NCI-H446 treated with DMSO at 0.1 percent for 48 hours (cell line): ENCODE results near the gene ZFPM1.
"Not testable (repeated sequence)": the region's sequence is repeated elsewhere in the genome, so short reads cannot be mapped to it uniquely, and the experiment has no call there.

Source experiments
- DNase-seq: peaks from one replicate; lab custom pipeline; 2025; lab: John Stamatoyannopoulos, UW

The ZFPM1 gene

DNA sequence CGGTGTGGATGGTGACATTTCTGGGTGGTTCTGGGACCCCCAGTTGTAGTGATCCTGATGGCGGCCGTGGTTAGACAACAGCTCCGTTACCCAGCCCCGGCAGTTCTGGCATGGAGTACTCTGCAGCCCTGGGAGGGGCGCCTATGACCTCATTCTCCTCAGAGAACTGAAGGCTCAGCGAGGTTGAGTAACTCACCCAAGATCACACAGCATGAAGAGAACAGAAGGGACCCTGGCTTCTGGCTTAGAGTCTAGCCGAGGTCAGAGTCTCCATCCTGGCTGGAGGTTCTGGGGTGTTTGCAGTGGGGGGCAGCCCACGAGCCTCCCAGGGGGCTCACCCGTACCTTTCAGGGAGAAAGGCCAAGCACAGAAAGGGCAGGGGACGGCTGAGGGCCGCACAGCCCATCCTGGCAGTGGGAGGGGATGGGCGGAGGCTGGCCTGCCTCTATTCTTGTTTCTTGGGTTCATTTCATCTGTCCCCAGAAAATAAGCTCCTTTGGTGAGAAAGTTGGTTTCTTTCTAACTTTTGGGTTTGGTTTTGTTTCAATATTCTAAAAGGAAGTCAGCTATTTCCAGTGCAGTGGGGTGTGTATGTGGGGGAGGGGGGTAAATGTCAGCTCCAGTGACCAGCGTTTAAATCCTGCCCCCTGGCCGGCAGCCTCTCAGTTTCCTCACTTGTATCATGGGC is 13.2 kb downstream of the ZFPM1 start:
- DNase-seq, result no peak

DNA sequence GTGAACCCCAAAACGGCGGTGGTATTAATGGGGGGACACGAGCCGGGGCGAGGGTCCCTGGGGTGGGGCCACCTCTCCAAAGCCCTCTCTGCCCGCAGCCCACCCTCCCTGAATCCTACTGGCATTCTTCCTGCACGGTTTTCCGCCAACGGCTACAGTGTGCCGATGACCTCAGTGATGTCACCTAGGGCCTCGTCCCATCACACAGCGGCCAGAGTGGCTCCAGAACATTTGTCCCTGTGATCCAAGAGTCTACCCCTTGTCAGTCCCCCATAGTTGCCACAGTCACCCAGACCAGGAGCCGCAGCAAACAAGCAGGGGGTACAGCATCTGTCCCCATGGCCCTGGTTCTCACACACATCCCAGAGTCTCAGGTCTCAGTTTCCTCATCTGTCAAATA is 13.9 kb downstream of the ZFPM1 start:
- no peak for DNase-seq

DNA sequence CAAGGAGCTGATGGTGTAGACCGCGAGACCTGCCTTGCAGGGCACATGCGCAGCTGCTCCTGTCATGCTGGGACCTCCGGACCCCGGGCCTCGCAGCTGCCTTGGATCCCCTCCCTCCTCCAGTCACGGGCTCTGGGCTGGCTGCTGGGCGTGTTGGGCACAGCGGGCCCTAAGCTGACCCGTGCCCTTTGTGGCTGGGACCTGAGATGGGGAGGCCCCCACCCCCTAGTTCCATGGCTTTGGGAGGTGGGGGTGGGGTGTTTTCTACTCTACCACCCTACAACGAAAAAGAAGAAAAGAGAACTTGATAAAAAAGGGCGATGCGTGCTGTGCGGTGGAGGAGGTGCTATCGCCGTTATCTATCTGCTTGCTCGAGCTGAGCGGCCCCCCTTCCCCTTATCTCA is 14.5 kb downstream of the ZFPM1 start:
- no peak for DNase-seq

DNA sequence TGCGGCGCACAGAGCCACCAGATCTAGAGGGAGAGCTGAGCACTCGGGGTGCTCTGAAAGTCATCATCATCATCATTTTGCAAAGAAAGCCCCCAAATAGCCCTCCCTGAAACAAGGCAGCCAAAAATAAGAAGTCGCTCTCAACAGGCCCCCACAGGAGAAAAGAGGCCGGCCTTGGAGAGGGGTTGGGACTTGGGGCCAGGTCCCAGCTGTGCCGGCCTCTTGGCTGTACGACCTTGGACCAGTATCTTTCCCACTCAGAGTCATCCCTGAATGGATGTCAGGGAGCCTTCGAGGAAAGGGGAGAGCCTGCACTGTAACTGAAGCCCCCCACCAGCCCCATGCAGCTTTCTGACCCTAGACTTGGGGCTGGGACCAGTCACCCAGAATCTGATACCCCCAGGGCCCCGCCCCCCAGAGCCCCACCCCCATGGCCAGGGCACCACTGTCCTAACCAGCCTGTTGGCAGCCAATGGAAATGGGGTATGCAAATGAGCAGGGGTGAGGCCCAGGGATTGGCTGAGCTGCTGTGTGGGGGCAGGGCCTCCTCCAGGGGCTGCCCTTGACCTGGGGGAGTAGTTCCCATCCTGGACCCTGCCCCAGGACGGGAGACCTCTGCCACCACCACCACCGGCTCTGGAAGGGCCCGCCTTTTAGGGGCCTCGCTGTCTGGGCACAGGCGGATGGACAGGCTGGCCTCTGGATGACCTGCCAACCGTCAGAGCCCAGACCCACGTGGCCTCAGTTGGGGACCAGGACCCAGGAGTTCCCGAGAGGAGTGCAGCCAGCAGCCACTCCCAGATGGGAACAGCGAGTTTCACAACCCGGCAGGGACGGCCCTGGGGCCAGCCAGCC is 15.4 kb downstream of the ZFPM1 start:
- DNase-seq, result no peak

DNA sequence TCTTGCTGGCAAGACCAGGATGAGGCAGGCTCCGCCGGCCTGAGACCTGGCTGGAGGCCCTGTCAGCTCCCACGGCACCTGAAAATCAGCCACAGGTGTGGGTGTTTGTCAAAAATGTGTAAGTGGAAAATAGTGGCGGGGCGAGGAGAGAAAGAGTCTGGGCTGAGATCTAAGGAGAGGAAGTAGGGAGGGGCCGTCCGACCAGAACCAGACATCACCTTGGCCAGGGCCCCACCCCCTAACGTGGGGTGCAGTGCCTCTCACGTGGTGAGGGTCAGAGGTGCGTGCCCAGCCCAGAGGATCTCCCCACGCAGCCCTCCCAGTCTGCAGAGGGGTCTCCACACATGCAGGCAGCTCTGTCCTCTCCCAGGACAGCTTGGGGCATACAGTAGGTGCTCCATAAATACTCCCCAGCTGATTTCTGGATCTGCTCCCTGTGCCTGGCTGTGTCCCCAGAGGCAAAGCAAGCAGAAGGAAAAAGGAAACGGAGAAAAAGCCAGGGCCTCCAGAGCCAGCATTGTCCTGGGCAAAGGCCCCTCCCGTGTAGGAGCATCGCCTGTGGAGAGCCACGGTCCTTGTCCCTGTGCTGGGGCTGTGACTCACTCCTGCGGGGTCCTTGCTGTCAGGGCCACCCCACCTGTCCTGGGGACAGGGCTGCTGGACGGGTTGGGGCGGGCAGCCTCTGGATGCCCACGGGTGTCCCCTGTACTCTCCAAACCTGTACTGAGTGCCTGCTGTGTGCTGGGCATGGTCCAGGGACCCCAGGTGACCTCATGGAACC is 16.7 kb downstream of the ZFPM1 start:
- DNase-seq, result no peak

DNA sequence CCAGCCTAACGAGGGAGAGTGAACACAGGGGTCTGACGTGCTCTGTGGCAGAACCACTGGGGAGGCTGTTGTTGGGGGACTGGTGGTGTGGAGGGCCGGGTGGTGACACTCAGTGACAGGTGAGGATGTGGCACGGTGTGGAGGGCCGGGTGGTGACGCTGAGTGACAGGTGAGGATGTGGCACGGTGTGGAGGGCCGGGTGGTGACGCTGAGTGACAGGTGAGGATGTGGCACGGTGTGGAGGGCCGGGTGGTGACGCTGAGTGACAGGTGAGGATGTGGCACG is 17.3 kb downstream of the ZFPM1 start:
- DNase-seq, result not testable (repeated sequence)

DNA sequence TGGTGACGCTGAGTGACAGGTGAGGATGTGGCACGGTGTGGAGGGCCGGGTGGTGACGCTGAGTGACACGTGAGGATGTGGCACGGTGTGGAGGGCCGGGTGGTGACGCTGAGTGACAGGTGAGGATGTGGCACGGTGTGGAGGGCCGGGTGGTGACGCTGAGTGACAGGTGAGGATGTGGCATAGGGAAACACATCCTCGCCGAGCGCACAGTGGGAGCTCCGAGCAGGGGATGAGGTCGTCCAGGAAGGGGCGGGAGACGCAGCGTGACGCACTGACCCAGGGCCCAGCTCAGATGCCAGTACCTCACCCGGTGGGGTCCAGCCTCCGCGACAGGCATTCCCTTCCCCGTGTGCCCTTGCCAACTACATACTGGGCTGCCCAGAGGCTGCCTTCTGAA is 17.6 kb downstream of the ZFPM1 start:
- DNase-seq, result not testable (repeated sequence)

DNA sequence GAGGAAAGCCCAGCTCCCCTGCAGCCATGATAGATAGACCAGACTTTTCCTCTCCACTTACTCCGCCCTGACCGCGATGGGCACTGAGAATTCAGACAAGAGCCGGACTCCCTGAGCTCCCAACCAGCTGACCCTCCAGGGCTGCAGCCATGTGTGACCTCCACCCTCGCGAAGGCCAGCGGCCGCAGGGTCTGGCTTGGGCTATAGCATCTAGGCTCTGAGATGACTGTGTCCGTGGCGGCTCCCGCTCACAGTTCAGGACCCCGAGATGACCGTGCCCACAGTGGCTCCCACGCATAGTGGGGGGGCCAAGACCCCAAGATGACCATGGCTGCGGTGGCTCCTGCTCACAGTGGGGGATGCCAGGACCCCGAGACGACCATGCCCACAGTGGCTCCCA is 18.0 kb downstream of the ZFPM1 start:
- no peak for DNase-seq

DNA sequence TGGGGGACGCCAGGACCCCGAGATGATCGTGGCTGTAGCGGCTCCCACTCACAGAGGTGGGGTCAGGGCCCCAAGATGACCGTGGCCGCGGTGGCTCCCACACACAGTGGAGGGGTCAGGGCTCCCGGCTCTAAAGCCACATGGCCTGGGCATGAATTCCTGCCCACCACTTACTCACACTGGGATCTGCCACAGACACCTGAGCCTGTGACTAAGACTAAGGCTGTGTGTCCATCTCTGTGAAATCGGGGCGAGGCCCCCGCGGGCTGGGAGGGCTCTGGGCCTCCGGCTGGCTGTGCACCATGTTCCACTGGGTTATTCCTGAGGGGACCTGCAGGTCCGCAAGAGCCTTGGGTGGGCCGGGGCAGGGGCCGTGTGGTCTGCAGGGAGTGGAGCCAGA is 18.5 kb downstream of the ZFPM1 start:
- no peak for DNase-seq

DNA sequence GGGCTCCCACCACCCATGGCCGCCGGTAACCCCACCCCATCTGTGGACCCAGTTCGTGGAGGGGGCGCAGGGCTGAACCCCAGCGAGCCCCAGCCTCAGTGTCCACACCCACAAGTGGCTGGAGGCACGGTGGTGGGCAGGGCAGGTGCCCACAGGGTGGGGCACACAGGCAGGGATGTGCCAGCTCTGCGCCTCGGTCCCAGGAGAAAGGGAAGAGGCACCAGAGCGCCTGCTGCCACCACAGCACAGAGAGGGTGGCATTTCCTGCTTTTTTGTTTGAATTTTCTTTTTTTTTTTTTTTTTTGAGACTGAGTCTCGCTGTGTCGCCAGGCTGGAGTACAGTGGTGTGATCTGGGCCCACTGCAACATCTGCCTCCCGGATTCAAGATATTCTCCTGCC is 19.0 kb downstream of the ZFPM1 start:
- no peak for DNase-seq

DNA sequence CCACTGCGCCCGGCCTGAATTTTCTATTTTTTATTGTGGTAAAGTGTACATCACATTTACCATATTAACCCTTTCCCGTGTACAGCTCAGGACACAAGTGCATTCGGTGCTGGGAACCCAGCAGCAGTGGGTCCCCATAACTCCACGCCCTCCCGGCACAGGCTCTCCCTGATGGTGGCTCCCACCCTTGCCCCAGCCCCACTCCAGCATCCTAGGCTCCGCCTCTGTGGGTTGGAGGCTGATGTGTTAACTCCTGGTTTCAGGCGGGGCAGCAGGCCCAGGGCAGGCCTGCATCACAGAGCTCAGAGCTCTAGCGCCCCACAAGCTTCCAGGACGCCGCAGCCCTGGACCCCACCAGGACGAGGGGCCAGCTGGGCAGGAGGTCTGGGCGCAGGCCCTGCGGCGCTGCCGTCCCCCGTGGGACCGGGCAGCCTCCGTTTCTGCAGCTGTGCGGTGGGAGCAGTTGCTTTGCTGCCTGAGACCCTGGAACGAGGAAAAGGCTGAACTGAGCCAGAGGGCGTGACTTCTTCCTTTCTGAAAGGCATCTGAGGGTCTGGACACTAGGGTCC is 19.6 kb downstream of the ZFPM1 start:
- no peak for DNase-seq

DNA sequence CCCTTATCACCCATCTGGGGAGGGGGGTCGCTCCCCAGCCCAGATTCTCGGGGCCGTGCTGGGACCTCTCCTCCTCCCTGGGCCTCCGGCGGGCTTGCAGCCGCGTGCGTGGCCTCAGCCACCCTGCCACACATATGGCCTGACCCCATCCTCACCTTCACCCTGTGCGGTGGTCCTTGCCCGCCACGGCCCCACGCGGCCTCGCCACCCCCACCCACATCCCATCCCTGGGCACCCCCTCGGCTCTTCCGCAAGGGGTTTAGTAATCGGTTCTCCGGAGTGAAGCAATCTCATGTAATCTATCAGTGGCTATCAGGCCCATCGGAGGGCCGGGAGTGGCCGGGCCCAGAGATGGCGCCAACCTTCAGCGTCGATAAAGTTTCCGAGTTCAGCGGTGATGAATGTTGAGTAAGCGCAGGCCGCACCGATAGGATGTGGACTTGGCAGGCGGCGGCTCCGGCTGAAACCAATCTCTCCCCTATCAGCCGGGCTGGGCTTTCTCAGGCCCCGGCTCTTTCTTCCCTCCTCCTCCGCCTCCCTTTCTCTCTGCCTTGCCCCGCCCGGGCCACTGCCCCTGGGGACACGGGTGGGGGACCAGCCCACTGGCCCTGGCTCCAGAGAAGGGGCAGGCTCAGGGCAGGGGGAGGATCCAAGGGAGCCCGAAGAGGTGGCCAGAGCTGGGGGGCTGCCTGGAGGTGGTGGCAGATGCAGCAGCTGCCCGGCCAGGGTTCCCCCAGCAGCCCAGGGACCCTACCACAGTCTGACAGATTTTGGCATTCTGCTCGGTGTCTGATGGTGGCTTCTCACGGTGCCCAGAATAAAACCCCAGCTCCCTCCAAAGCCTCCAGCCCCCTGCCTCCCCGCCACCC is 20.8 kb downstream of the ZFPM1 start:
- no peak for DNase-seq

DNA sequence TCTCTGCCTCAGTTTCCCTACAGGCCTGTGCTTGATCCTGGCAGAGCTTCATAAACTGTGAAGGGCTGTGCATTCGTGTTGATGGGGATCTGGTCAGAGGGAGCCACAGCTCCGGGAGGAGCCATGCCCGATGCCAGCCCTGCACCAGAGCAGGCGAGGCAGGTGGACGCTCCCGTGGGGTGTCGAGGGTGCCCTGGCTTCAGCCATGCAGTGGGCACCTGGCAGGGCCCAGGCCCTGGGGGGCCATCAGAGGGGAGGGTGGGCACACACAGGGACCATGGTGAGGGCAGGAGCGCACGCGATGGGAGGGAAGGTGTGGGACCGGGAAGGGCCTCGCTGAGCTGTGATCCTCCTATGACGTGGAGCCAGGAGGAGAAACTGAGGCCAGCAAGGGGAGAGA is 22.0 kb downstream of the ZFPM1 start:
- DNase-seq, result no peak

DNA sequence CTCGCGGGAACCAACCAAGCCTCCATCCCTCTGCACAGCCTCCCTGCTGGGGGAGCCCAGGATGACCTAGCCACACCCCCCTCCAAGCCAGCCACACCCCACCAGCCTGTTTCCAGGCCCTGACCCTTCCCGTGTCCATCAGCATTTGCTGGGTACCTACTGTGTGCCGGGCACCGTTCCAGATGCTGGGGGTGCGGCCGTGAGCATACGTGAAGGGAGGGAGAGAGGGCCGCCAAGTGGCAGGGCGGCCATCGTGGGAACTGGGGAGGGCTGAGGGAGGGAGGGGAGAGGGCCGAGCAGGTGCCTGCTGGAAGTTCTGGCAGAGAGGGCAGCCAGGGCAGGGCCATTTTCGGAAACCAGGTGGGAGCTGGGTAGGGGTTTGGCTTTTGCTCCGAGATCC is 23.1 kb downstream of the ZFPM1 start:
- DNase-seq, result no peak

DNA sequence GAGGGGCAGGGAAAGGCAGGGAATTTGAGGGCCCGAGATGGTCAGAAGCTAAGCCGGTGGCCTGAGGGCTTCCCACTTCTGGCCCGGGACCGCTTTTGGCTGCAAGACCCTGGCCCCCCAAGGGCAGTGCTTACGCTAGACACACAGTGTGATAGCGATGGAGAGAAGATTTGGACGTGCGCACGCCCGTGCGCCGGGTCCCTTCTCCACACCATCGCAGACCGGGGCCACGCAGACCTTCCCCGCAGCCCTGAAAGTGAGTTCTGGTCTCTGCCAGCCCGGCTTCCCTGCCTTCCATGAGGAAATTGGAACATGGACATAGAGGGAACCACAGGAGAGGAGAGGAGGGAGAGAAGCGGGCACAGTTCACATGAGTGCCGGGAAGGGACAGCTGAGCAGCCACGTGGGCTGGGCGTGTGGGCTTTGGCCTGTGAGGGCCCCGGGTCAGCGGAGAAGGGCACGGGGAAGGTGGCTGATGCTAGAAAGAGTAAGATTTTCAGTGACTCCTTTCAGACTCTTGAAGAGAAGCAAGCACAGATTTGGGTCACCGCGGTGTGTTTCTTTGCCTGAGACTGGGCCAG is 23.8 kb downstream of the ZFPM1 start:
- DNase-seq, result no peak

DNA sequence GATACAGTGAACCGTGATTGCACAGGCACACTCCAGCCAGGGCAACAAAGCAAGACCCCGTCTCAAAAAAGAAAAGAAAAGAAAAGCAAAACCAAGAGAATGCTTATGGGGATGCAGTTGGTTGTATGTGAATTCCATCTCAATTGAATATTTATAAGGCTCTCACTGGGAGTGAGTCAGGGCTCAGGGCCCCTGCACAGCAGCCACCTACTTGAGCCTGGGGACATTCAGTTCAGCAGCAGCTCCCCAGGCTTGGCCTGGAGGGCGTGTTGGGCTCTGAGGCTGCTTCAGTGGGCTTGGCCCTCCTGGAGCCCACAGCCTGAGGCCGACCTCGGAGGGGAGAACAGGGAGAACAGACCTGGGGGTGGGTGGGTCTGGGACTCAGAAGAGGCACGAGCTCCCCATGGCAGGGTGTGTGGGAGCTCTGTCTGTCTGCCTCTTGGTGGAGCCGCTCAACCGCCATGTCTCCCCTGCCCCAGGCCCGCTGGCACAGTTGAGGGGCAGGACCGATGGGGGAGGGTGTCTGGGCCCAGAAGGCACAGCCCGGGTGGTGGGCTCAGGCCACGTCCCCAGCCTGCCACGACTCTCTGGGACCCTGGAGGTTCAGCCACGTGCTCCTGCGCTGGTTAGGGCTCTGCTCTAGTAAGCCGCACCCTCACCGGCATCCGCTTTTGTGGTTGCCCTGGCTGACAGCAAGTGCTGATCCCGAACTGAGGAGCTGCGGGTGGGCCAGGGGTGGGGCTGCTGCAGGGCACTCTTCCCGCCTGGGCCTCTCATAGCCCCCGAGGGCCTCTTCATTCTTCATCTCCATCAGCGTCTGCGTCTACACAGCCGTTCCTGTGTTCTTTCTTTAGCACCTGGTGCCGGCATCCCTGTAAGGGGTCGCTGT is 24.8 kb downstream of the ZFPM1 start:
- no peak for DNase-seq

DNA sequence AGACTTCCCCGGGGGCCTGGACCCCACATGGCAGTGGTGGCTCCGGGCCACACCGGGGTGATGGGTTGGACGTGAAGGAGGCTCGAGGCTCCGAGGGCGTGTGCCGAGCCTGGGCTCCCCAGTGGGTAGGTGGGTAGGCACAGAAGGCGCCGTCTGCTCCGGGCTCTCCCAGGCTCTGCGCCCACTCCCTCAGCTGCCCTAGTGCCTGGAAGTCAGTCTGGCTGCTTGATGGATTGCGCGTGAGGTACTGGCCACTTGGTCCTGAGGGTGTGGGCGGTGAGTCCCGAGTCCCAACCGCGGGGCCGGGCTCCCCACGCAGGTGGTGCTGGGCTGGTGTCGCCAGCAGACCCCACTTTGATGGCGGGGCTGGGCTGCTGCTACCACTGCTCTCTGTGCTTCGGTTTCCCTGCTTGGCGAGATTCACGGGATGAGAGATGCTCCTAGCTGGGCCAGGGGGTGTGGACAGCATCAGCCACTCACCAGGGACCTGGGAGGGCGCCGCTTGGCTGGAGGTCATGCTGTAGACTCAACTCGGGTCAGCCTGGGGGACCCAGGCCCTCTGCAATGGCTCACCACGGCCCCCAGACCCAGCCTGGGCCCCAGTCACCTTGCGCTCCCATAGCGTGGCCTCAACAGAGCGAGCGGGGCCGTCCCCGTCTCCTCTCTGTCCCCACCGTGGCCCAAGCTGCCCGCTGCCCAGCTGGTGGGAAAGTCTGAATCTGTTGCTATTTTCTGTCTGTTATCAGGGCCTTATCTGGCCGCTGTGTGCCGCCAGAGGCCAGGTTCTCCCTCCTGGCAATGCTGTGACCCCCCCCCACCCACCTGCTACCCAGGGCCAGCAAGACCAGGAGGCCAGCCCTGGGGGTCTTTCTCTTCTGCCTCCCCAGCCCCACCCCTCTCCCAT is 26.1 kb downstream of the ZFPM1 start:
- DNase-seq, result no peak

DNA sequence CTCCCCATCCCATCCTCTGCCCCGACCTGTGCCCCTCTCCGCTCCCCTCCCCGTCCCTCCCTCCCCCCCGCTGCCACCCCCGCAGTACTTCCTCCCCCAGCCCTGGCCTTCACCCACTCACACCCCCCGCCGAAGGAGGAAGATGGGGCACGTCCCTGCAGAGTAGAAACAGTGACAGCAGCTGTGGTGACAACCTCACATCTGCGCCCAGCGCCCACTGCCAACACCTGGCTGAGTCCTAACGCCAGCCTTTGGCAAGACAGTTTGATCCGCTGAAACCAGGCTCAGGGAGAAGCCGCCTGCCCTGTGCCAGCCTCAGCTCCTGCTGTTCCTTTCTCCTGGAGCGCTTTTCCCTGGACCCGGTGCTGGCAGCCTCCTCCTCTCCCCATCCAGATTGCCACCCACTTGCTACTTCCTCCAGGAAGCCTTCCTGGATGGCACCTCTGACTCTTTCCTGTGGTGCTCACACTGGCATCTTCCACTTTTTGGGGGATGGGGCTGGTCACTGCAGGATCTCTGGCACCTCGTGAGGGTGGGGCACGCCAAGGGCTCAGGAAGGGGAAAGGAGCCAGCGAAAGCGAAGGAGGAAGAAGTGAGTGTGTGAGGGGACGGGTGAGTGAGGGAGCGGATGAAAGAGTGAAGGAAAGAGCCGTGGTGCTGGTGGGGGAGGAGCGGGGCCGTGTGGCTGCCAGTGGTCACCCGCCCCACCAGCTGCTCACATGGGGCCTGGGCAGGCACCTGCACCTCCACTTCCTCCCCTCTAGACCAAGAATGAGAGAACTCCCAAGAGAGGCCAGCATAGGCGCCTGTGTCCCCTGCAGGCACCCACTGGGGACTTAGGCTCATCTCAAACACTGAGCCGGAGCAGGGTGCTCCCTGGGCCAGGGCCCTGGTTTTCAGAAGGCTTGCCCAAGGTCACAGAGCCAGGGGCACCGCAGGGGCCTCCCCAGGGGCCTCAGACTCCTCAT is 27.0 kb downstream of the ZFPM1 start:
- no peak for DNase-seq
